Measurements from ENCODE around the gene KRT9.

Gene KRT9

GRCh38 chr17:41518789-41519449, 52.9 kb downstream of the KRT9 start, which contains the start of gene KRT15:
TSS of gene KRT15 (minus strand) at chr17:41518890. CDS start at chr17:41518827, 63 bp downstream.
- no peak for TF ChIP-seq EZH2phosphoT487 (IDR thresholded peaks at IDR 0.05; ENCODE audit: borderline replicate concordance)
- TF ChIP-seq, protein P1, sequence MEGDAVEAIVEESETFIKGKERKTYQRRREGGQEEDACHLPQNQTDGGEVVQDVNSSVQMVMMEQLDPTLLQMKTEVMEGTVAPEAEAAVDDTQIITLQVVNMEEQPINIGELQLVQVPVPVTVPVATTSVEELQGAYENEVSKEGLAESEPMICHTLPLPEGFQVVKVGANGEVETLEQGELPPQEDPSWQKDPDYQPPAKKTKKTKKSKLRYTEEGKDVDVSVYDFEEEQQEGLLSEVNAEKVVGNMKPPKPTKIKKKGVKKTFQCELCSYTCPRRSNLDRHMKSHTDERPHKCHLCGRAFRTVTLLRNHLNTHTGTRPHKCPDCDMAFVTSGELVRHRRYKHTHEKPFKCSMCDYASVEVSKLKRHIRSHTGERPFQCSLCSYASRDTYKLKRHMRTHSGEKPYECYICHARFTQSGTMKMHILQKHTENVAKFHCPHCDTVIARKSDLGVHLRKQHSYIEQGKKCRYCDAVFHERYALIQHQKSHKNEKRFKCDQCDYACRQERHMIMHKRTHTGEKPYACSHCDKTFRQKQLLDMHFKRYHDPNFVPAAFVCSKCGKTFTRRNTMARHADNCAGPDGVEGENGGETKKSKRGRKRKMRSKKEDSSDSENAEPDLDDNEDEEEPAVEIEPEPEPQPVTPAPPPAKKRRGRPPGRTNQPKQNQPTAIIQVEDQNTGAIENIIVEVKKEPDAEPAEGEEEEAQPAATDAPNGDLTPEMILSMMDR (conservative IDR thresholded peaks at IDR 0.05; ENCODE audit: low read length), result no peak
- no peaks in the 10 kb centered on the region for H3K79me2 ChIP-seq (ENCODE audit: insufficient read depth, low read length)
- H4K20me1 ChIP-seq (ENCODE audit: insufficient read depth, low read length, poor library complexity, severe bottlenecking), result no peaks in the 10 kb centered on the region
- H3K4me3 ChIP-seq (ENCODE audit: low read length, poor library complexity, severe bottlenecking), result no peak within 1 kb of the TSS
- no peaks in the 10 kb centered on the region for H3F3A ChIP-seq (ENCODE audit: low read depth)
- H3K36me3 ChIP-seq (ENCODE audit: insufficient read depth, low read length), result no peaks in the 10 kb centered on the region
- H3K4me2 ChIP-seq (ENCODE audit: low read depth, low read length, poor library complexity, severe bottlenecking), result no peak within 1 kb of the TSS
- H3K9ac ChIP-seq (ENCODE audit: low read depth, low read length, poor library complexity, severe bottlenecking), result no peak within 1 kb of the TSS
- H3K9me2 ChIP-seq (replicated peaks; ENCODE audit: low read depth, low read length), result no peaks in the 10 kb centered on the region
- H2AFZ ChIP-seq (ENCODE audit: low read length), result no peak within 1 kb of the TSS
- H3K27me3 ChIP-seq (ENCODE audit: insufficient read depth, low read length, poor library complexity, severe bottlenecking), result no peaks in the 10 kb centered on the region
- H3K9me3 ChIP-seq (ENCODE audit: insufficient read depth, low read depth, low read length), result no peaks in the 10 kb centered on the region
- H3K4me1 ChIP-seq (ENCODE audit: insufficient read depth, low read length, poor library complexity, severe bottlenecking), result no peaks in the 10 kb centered on the region

- Histone ChIP-seq H3K9ac (ENCODE audit: low read depth, low read length, poor library complexity, severe bottlenecking) (no peak overlapping the region), H4K20me1 (ENCODE audit: insufficient read depth, low read length, poor library complexity, severe bottlenecking) (no peaks in the 10 kb centered on the region), H3K4me1 (ENCODE audit: insufficient read depth, low read length, poor library complexity, severe bottlenecking) (no peaks in the 10 kb centered on the region), H3K79me2 (ENCODE audit: insufficient read depth, low read length) (no peaks in the 10 kb centered on the region), H3K27me3 (ENCODE audit: insufficient read depth, low read length, poor library complexity, severe bottlenecking) (no peaks in the 10 kb centered on the region), H3K9me2 (replicated peaks; ENCODE audit: low read depth, low read length) (no peaks in the 10 kb centered on the region), H3K36me3 (ENCODE audit: insufficient read depth, low read length) (no peaks in the 10 kb centered on the region), H2AFZ (ENCODE audit: low read length) (no peak overlapping the region), H3K4me3 (ENCODE audit: low read length, poor library complexity, severe bottlenecking) (no peak overlapping the region), H3K4me2 (ENCODE audit: low read depth, low read length, poor library complexity, severe bottlenecking) (no peak overlapping the region), H3K9me3 (ENCODE audit: insufficient read depth, low read depth, low read length) (no peaks in the 10 kb centered on the region), H3F3A (ENCODE audit: low read depth) (no peaks in the 10 kb centered on the region)
- TF ChIP-seq EZH2phosphoT487 (IDR thresholded peaks at IDR 0.05; ENCODE audit: borderline replicate concordance), result no peak
- TF ChIP-seq, protein P1 (conservative IDR thresholded peaks at IDR 0.05; ENCODE audit: low read length), result no peak
Measured at GRCh38 chr17:41518031-41518430, 53.8 kb downstream of the KRT9 start.

GRCh38 chr17:41516830-41517283, 55.0 kb downstream of the KRT9 start:
- Histone ChIP-seq H3K79me2 (ENCODE audit: insufficient read depth, low read length) (no peaks in the 10 kb centered on the region), H3K27me3 (ENCODE audit: insufficient read depth, low read length, poor library complexity, severe bottlenecking) (no peaks in the 10 kb centered on the region), H3K4me2 (ENCODE audit: low read depth, low read length, poor library complexity, severe bottlenecking) (no peak overlapping the region), H3K36me3 (ENCODE audit: insufficient read depth, low read length) (no peaks in the 10 kb centered on the region), H2AFZ (ENCODE audit: low read length) (no peak overlapping the region), H3F3A (ENCODE audit: low read depth) (no peaks in the 10 kb centered on the region), H4K20me1 (ENCODE audit: insufficient read depth, low read length, poor library complexity, severe bottlenecking) (no peaks in the 10 kb centered on the region), H3K9me2 (replicated peaks; ENCODE audit: low read depth, low read length) (no peaks in the 10 kb centered on the region), H3K4me3 (ENCODE audit: low read length, poor library complexity, severe bottlenecking) (no peak overlapping the region), H3K9ac (ENCODE audit: low read depth, low read length, poor library complexity, severe bottlenecking) (no peak overlapping the region), H3K9me3 (ENCODE audit: insufficient read depth, low read depth, low read length) (no peaks in the 10 kb centered on the region), H3K4me1 (ENCODE audit: insufficient read depth, low read length, poor library complexity, severe bottlenecking) (no peaks in the 10 kb centered on the region)
- no peak for TF ChIP-seq EZH2phosphoT487 (IDR thresholded peaks at IDR 0.05; ENCODE audit: borderline replicate concordance)
- TF ChIP-seq, protein P1 (conservative IDR thresholded peaks at IDR 0.05; ENCODE audit: low read length), result no peak
